GM15510 (cell line): Measurements from ENCODE around the gene KREMEN1.

Source experiments
- POLR2A ChIP-seq: IDR thresholded peaks from 3 replicates; pipeline ENCODE4 v1.6.1; 2011; ENCODE audit warnings: borderline replicate concordance; ENCODE audit not compliant: insufficient read length; ENCODE audit errors: extremely low read depth

KREMEN1 gene

GRCh38 chr22:29183971-29184848, 111.4 kb downstream of the KREMEN1 start:
- TF ChIP-seq POLR2A = no peak

DNA sequence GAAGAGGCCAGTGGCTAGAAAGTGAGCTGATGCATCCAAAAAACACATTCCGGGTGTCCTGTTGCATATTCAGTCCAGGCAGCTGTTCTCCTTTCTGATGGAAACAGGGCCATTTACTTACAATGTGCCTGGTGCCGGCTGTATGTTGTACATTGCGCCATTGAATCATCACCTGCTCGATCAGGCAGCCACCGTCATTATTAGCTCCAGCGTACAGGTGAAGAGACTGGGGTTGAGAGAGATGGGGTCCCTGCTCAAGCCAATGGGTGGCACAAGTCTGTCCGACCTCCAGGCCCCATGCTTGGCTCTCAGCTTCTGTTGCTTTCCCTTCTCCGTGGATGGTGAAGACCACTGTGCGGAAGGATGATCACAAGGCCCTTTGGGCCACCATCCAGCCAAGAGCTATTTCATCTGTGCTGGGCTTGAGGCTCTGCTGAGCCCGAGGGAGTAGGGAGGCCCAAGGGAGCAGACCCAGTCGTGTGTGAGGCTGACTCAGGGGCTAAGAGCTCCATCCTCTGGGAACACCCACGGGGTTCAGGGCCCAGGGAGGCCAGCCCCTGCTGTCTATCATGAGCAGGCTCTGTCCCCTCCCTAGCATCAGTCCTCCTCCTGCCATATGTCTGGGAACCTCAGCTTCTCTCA, 112.1 kb downstream of the KREMEN1 start:
- TF ChIP-seq POLR2A = no peak

DNA sequence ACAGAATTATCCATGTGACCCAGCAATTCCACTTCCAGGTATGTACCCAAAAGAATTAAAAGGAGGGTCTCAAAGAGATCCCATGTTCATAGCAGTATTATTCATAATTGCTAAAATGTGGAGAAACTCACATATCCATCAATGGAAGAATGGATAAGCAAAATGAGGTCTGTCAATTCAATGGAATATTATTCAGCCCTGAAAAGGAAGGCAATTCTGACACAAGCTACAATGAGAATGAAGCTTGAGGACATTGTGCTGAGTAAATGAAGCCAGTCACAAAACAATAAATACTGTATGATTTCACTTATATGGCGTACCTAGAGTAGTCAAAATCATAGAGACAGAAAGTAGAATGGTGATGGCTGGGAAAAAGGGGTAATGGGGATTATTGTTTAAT, 113.5 kb downstream of the KREMEN1 start:
- TF ChIP-seq POLR2A = no peak

DNA sequence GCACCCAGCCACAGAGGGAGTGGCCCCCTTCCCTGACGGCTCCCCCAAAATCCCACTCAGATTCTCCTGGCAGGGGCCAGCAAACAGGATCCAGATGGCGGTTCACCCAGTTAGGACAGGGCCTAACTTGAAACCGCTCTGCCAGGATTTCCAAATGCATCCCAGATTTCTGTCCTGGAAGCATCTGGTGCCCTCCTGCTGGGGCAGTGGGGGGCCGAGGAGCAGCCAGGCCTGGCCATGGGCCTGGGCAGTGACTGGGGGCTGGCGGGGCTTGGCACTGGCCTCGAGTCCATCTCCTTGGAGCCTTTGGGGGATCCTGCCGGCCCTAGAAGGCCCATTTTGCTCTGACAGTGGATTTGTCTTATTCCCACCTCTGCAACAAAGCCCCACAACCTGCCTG, 115.0 kb downstream of the KREMEN1 start:
- no peak for TF ChIP-seq POLR2A

- TF ChIP-seq POLR2A = no peak
Measured at GRCh38 chr22:29190051-29190450, 117.2 kb downstream of the KREMEN1 start.

GRCh38 chr22:29190918-29191317, 118.1 kb downstream of the KREMEN1 start:
- TF ChIP-seq POLR2A = no peak

DNA sequence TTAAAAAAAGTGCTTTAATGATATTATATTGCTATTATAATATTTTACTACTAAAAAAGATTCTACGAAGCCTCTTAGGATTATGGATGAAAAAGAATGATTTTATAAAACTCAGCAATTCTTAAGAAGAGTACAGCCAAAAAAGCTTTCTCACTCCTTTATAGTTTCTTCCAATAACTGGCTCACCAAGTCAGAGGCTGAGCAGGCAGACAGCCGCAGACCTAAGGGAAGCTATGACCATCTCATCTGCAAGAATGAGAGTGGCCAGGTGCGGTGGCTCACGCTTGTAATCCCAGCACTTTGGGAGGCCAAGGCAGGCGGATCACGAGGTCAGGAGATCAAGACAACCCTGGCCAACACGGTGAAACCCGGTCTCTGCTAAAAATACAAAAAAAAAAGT, 120.2 kb downstream of the KREMEN1 start:
- no peak for TF ChIP-seq POLR2A

DNA sequence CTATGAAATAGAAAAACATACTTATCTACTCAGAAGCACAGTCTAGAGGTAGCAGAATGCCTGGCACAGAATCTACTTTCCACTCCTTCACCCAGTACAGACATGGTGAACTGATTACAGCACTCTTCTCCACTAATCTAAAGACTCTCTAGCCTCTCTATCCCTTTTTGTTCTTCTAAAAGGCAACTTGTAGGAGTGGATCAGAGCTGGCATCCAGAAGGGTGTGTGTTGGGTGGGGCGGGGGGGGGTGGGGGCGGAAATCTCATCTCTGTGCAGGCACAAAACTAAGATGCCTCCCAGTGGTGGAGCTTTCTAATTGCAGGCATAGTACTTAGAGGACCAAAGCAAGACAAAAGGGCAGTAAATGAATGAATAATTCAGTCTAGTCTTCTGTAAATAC, 121.3 kb downstream of the KREMEN1 start:
- no peak for TF ChIP-seq POLR2A

GRCh38 chr22:29195118-29195963, 122.5 kb downstream of the KREMEN1 start:
- no peak for TF ChIP-seq POLR2A

GRCh38 chr22:29195964-29196666, 123.3 kb downstream of the KREMEN1 start:
- TF ChIP-seq POLR2A = no peak

DNA sequence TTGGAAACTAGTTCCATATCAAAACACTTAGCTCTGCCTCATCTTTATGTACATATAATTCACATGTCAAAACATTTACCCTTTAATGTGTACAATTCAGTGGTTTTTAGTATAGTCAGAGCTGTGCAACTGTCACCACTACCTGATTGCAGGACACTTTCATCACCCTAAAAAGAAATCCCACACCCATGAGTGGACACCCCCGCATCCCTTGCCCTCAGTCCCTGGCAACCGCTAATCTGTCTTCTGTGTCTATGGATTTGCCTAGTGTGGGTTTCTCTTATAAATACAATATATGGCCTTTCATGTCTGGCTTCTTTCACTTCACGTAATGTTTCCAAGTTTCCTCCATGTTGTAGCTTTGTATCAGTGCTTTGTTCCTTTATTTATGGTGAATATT, 124.3 kb downstream of the KREMEN1 start:
- no peak for TF ChIP-seq POLR2A

DNA sequence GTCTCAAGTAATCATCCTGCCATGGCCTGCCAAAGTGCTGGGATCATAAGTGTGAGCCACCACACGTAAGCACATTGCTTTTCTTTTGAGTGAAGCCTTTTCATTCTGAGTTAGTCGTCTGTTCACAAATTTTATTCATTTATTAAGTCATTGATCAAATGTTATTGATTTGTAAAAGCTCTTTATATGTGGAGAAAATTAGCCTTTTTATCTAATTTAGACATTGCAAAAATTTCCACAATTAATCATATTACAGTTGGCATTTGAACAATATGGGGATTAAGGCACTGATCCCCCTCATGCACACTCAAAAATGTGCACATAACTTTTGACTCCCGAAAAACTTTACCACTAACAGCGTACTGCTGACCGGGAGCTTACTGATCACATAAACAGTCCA, 125.4 kb downstream of the KREMEN1 start:
- no peak for TF ChIP-seq POLR2A

- no peak for TF ChIP-seq POLR2A
Measured at GRCh38 chr22:29199702-29200400, 127.0 kb downstream of the KREMEN1 start.

- no peak for TF ChIP-seq POLR2A
Measured at GRCh38 chr22:29200901-29201300, 128.1 kb downstream of the KREMEN1 start.
